ENCODE measurements around the gene HOXA2.

The HOXA2 gene

DNA sequence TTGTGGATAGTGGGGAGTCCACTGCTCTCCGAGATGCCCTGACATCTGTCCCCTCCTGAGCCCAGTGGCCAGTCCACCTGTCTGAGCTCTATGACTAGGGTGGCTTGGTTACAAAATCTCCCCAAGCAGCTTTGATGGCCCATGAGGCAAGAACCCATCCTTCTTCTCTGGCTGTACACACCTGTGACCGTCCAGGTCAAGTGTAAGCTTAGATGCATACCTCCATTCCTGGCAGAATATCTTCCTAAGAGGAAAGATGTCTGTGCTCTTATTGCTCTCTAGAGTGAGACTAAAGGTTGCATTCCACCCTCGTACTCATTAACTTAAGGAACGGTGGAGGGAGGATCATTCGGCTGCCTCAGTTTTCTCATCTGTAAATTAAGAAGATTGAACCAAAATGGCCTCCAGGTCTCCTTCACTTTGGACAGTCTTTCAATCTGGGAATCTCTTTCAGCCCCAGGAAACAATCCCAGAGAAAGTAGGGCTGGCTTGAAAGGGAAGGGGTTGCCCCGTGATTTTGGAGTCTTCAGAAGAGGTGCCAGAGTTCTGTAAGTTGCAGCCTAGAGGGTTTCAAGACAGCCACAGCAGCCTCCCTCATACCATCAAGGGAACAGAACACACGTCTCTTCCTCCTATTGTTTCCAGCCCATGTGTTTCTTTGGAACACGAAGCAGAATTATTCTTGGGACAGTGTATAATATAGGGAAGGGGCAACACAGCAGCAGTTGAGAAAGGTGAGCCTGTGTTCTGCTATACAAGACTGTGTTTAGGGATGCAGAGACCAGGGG, 22.6 kb upstream of the HOXA2 start:
- no peak for DNase-seq

DNA sequence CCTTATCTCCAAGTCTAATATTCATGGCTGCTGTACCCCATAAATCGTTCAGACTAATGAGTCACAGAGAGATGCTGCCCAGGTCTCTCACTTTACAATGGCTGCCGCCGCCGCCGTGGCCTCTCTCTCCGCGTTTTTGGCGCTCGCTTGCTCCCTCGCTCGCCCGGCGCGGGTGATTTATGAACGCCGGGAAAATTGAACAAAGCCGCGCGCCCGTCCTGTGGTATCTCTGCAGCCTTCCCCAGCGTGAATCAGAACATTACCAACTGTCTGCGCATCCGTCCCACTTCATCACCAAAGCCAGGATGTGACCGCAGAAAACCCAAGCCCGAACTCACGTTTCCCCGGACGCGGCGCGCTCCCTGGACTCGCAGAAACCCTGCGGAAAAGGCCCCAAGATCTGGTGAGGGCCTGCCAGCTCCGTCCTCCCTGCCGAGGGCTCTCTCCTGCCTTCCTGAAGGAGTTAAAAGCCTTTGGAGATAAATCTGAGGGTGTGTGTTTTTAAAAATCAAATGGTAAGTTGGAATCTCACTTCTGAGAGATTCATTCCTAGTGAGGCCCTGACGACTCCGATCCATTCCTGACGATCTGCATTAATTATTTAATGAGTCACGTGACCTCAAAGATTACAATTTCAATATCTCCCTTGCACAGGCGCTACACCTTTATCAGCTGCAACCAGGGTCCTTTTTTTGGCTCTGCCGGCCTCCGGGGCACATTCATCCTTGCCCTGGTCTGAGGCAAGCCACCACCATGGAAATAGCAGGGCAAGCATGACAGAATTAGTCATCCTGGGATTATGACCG, 21.8 kb upstream of the HOXA2 start:
- peak; percentile 76 for DNase-seq

DNA sequence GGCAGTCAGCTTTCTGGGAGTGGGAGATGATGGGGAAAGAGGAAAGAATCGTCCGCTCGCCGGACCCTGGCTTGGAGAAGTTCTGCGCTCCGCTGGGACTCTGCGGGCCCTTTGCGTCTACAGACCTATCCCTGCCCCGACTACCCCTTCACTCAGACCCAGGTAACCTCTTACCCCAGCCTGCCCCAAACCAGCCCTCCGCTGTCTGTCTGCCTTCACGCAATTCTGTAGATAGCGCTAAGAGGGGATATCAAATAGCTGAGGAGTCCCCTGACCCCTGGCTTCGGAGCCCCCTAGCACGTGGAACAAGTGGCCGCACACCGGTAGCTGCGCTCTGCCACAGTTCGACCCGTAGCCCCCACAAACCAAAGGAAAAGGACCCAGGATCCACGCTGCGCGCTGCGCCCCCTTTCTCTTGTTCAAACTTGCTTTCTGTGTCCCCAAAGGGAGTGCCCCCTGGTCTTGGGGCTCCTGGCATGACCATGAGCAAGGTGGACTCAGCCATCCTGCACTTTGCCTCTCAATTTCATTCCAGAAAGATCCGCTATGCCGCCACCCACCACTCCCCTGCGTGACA, 21.1 kb upstream of the HOXA2 start:
- no peak for DNase-seq

DNA sequence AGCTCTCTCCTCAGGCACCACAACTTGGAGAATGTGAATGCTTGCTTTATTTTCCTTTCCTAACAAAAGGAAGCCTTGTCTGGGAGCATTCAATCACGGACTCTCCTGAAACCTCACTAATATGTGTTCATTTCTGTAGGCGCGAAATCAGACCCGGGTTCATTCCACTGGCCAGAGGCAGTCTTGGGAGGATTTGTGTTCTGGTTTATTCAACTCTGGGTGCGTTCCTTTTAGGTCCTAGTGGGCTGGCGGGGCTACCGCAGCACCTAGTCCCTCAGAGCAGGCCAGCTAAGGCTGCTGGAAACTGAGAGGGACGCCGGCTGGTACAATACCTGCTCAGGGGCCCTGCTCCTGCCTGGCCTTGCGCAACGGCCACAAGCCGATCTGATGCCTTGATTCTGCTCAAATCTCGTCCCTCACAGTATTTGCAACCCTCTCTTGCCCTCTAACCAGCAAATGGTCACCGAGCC, 20.6 kb upstream of the HOXA2 start:
- DNase-seq: no peak

DNA sequence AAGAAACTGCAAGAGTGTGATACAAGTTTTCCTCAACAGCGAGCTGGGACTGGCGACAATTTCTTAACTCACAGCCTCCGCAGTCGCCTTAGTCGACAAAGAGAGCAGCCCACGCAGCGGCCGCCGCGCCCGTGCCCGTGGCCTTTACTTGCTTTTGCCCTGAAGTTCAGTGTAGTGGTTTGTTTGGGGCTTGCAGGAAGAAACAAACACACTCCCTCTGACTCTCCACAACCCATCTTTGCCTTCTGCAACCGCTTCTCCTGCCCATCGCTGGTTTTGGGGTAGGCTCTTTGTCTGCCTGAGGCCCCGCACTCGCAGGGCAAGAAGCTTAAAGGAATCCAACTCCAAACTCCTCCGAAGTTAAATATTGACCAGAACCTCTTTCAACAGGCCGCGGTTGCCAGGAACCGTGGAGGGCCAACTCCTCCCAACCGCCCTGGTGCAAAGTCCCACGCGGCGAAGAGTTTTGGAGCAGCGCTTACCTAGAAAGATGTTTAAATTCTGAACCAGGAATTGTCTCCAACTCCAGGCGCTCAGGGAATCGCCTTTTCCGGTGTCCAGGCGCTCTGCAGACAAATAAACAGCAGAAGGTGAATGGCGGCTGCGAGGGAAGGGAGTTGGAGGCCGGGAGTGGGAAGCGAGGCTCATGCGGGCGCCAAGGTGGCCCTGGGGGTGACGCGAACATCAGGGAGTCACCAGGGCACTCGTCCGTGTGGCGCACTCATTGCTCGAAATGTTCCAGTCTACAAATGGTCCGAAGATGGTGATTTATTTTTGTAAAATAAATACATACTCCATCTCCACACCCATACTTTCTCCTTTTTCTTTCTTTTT, 19.8 kb upstream of the HOXA2 start:
- DNase-seq: no peak

DNA sequence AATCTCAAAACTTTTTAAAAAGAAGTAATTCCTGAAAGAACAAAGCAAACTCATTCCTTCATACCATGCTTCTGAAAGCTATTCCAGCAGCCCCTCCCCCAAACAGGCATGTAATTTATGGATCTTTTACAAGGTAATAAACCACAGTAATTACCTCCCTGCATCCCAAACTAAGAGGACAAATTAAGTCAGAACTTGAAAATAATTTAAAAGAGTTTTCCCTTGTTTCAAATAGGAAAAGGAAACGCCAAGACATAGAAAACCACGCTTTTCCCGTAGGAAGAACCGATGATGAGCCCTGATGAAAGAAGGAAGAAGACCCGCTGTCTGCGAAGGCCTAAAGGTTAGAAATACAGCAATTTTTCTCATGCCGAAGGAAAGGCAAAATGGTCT, 19.2 kb upstream of the HOXA2 start:
- DNase-seq: no peak

DNA sequence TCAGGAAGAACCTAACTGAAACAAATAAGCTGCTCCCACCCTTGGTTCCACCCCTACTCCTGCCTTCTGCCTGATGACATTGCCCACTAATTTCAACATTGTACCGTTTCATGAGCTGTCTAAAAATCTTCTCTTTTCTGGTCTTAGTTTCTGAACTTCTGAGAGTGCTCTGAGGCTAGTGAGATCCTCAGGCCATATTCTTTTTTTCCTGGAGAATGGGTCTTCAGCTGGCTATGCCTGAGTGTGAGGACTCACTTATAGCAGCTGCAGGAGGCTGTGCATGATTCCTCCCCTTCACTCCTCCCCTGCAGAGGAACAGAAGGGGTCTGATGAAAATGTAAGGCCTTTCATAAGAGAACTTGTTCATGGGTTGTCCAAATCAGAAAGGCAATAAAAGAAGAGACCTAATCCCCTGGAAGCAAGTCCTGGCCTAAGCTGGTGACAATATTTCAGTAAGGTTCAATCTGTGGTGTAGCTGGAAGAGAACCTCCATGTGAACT, 17.0 kb upstream of the HOXA2 start:
- no peak for DNase-seq

DNA sequence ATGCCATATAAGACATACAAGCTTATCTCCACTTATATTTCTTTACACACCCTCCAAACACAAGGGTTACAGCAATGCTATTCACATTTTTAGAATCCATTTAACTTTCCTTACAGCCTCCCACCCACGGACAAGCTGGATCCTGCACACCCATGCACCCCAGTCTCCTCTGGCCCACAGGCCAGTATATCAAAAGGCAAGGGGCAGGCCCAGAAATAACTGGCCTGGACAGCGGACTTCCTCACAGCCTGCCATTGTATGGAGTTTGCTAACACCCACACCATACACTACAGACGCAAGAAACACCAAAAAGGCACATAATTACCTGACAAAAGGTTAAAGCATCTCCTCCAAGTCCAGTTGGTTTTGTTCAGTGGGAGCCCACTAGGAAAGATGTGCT, 16.1 kb upstream of the HOXA2 start:
- DNase-seq: no peak

DNA sequence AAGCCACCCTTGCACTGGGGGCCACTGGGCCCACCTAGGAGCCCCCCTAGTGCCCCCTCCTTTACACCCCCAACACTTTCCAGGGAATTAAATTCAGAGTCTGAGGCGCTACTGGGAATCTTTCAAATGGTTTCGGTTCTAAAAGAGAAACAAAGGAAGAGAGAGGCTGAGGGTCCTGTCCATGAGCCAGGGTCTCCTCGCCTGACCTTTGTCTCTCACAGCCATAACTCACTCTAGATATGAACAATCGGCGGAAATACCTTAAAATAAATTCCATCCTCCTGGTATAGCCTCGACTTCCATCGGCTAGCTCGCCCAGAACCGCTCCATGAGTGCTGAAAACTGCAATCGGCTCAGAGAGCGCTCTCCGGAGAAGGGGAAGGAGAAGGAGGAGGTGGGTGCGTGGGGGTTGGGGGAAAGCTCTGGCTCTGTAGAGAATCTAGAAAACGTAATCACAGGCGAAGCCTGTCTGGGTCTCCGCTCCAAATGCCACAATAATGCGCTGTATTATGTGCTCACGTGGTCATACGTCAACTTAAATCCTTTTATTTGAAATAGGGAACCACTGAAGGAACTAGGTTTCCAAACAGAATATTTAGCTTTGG, 15.5 kb upstream of the HOXA2 start:
- no peak for DNase-seq

DNA sequence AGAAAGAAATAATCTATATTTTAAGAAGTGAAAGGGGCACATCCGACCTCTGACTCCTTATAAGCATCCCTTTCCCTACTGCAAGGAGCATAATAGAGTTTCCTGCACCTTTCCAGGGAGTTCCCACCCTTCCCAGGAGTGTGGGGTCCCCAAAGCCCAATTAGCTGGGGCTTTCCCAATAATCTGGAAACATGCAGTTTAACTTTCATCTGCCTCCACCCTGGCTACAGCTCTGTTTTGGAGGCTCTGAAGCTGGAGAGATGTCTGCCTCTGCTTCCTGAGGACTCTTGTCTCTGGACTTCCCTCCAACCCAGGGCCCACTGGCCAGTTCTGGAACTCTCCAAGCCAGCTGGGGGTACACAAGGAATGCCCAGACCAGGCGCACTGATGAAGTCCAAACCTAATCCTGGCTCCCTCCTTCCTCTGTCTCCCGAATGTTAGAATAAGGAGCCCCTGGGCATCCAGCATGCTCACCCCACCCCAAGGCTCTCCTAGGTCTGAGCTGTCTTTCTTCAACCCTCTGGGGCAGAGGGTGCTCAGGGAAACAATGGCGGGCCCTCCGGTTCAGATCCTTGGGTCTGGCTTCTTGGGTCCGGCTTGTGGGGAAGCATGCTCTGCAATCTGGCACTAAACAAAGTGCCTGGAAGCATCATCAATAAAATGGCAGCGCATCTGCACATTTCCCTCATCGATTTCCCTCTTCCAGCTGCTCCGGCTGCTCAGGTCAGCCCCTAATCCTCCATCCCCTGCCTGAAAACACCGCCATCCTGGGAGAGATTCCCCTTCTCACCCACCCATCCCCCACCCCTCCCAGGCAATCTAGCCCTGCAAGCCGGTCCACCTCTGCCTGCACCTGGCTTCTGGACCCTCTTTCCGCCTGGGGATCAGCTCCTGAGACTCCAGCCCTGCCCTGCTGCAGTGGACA, 14.7 kb upstream of the HOXA2 start:
- DNase-seq: no peak

DNA sequence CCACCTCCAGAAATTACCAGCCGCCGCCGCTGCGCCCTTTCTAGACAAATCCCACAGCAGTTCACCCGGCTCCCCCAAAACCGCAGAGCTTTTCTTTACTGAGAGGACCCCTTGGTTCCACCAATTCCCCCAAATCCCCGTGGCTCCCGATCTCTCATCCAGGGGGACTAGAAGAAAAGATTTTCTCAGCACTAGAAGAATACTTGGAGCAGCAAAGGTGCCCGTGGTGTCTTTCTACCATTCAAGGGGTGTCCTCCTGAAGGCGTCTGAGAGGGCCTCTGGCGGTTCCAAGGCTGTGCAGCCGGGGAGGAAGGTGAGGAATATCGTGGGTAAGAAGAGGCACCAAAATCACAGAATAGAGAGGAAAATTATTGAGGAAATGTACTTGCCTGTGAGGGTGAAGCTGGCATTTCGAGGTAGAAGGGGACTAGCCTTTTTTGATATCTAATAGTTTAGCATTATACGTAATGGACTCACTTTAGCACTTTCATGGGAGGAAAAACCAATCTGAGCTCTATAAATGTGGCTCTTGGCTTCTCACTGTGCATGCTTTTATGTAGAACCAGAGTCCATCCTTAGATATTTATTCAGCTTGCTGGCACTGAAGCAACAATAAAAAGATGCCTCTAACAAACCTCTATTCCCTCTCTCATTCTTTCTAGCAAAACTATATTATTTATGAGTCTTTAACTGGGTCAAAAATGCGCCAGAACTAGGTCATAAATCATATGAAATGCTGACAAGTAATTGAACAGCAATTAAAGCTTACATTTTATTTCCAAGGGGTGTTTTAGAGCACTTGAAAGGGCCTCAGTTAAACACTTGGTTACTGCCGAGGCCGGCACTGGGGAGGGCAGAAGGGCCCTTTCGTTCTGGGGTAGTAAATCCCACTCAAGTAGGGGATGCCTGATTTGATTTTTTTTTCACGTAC, 13.8 kb upstream of the HOXA2 start:
- DNase-seq: no peak

DNA sequence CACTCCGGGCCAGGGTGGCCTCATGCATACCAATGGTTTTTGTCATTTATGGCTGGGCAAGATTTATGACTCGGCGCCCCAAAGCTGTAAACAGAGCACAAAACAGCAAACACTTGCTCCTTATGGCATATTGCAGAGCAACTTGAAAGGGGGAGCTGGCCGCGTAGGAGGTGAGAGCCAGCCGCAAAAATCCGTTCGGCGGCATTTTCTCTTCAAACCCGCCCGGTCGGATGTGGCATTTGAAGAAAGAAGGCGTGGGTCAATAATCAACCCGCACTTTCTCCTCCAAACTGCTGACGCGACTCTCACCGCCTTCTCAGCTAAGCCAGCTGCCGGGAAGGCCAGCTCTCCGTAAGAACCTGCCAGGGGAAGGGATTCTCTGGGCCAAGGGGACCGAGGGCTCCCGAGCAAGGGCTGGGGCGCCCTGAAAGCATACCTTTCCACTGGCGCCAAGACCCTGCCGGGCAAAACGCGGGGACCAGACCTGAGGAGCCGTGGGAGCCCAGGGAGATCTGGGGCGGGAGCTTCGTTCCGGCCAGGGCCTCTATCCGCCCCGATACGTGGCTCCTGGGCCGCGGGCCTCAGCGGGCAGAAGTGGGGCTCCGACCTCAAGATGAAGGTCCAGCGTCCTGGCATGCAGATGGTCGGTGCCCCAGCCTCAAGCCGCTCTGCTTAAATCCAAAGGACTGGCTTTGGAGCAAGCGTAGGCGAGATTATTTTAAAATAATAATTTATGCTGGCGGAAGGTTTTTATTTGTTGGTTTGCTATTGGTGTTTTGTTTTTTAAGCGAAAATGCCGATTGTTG, 12.9 kb upstream of the HOXA2 start:
- peak; percentile 70 for DNase-seq

DNA sequence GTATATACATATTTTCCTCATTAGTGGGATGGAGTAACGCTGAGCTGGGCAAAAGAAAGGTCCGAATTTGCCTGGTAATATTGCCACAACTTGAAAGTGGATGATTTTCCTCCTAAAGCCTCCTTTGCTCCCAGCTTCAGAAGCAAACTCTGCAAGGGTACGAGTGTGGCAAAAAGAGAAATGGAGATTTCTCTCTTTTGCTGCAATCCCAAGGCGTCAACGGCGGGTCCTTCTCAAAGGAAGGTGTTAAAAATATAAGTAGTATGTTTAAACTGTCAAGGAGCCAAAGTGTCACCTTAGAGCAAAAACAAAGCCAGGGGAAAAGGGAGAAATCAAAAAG, 12.4 kb upstream of the HOXA2 start:
- DNase-seq: no peak

DNA sequence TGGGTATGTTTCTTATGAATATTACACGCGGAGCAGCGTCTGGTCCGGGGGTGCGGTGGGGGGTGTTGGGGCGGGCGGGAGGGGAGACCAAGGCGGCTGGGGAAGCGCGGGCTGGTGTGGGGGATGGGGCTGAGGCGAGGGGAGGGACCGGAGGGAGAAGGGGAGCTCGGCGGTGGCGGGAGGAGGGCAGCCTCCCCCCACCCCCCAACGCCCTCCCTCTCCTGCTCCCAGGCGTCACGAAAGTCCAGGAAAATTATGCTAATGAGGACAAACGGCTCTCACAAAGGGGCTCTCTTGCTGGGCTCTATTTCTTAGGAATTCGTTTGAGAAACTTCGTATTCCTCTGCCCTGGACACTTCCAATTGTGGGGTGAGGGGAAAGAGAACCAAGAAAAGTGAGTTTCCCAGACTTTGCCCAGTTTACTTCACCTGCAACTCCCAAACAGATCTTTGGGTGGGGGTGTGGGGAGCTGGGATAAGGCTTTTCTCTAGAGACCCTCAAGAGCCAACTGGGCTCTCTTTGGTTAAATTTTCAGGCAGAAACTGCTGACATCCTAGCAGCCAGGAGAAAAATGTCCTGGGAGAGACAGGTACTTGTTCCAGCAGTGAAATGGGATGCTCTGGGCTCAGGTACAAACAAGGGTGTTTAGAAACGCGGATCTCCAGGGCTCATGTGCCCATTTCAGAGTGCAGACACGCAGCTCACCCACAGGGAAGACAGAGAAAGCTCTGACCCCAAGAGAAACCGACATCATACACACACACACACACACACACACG, 11.7 kb upstream of the HOXA2 start:
- no peak for DNase-seq

DNA sequence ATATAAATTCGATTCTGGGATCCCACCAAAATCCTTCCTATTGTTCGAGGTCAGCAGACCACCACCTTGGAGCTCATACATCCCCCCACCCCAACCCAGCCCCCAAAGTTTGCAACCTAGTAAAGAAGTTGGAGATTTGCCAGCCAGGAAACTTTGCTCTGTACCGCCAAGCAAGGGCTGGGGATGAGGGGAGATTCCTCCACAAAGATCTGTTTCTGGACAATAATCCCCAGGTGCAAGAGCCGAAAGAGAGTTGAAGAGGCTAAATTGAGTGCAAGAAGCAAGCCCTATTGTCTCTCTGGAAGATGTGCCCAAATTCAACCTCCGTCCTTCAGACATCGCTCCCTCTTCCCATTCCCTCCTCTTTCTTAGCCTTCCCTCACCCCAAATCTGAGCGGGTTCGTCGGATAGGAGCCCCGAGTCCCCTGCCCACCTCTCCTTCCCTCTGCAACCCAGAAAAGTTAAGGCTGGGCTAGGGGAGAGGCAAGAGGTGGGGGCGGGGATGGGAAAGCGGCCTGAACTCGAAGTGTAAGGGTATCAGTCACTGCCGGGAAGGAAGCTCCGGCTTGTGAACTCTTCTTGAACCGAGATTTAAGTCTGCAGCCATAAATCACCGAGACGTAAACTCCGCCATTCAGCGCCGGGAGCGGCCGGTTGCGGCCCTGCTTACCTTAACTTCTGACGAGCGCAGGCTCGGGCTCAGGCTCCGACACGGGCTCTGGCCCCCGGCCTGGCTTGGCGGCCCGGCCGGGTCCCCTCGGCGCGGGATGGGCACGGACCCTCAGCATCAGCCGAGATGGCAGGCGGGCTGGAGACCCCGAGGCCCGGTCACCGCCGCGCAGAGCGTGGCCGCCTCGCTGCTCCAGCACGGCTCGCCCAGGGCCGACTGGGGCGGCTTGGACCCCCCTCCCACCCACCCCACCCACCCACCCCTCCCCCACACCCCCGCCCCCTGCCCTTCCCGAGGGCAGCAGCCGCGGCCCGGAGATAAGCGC, 10.8 kb upstream of the HOXA2 start:
- DNase-seq: no peak

DNA sequence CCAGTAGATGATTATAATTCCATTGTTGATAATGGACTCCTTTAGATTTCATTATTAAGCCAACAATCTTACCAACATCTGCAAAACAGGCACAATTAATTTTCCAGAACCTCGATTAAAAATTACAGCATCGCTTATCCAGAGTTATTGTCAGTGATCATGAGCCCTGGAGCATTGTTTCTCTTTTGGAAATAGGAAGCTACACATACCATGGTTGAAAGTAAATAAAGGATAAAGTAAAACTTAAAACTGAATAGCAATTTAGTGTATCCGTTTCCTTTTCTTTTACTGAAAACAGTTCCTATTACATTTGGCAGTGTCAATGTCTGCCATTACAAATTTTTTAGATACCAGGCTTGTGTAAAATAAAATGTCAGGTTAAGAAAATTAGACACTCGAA, 9.9 kb upstream of the HOXA2 start:
- no peak for DNase-seq

DNA sequence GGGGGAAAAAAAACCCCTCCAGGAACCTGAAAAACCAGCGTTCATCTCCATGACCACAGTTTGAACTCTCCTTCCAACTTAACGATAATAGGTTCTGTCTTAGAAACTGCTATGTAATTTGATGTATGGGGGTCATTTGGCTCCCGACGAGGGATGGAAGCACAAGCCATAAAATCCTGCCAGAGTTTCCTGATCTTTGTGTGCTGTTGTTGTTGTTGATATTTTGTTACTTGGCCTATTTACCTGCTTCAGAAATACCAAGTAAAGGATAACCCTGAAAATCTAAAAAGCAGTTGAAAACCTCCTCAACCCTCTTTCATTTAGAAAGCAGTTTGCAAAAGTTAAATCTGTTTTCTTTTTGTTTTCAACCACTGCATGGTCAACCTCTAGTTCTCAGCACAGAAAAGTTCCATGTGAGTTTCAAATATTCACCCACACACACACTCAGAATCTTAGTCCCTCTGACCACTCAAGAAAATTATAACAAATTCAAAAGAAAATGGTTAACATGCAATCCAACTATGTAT, 9.3 kb upstream of the HOXA2 start:
- no peak for DNase-seq
